GM12878 (cell line): ENCODE data around the gene MUC5B.

Experiments
- ASH2L ChIP-seq: fragments of 300-600, 200-600 bp; sonication (generic); IDR thresholded peaks from 2 replicates; pipeline ENCODE4 v1.6.1; 2017; ENCODE audit warnings: low read depth, mild to moderate bottlenecking, borderline replicate concordance
- CTCF ChIP-seq, 3 experiments: IDR thresholded peaks in 2 of 3; conservative IDR thresholded peaks in 1 of 3; 2 replicates each; pipeline ENCODE4 v1.5.1; 2011; ENCODE audit warnings: low read depth in 3 of 3, low read length in 3 of 3, mild to moderate bottlenecking in 3 of 3, control low read depth in 2 of 3, moderate library complexity in 2 of 3, inconsistent platforms in 1 of 3, mixed read lengths in 1 of 3; ENCODE audit not compliant: control insufficient read depth in 2 of 3, insufficient read depth in 1 of 3; ENCODE audit errors: extremely low read depth in 1 of 3
- MXI1 ChIP-seq: fragments of 150-350 bp; IDR thresholded peaks from 2 replicates; pipeline ENCODE4 v1.6.1; 2011; ENCODE audit warnings: low read depth, mild to moderate bottlenecking, inconsistent platforms, low read length, improper control_type of control experiment
- ZNF274 ChIP-seq: IDR thresholded peaks from one replicate; pipeline ENCODE4 v1.8.0; 2011; ENCODE audit not compliant: insufficient read length, insufficient read depth

GRCh38 chr11:1174441-1175370 lies 48.2 kb upstream of the MUC5B start:
- TF ChIP-seq MXI1 (no peak), CTCF (IDR thresholded peaks at IDR 0.05 in 2 of 3, conservative IDR thresholded peaks at IDR 0.05 in 1 of 3; ENCODE audit: control insufficient read depth in 2 of 3, extremely low read depth in 1 of 3, insufficient read depth in 1 of 3, low read depth in 3 of 3, low read length in 3 of 3) (no peak), ZNF274 (no peak), ASH2L (no peak)
